Activated gamma-delta T cell treated with Interleukin-2 at 50 U/mL for 16 hours (primary cell): ENCODE data around the gene SORL1.
A peak's percentile ranks its signal among the peaks of the same experiment; 100 is the strongest.

Experiments used
- DNase-seq: peaks from one replicate; pipeline ENCODE4 v3.0.0-alpha.2; 2020

The SORL1 gene

GRCh38 chr11:121431820-121432526 is 20.1 kb upstream of the SORL1 start:
- DNase-seq = no peak

DNA sequence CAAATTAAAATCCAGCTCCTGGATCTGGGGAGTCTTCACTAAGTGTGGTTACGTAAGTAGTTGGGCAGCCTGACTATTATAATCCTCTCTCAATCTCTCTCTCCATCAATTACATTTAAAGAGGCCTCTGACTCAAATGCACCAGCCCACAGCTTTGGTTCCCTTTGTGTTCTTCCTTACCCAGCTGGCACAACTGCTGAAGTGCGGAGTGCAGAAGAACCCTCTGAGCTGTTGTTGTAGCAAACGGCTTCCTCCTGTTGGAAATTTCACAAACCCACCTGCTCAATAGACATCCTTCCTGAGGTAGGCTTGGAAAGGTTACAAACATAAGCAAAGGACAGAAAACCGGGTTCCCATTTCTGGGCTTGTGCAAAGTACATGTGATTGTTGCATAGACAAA is 17.0 kb upstream of the SORL1 start:
- no peak for DNase-seq

DNA sequence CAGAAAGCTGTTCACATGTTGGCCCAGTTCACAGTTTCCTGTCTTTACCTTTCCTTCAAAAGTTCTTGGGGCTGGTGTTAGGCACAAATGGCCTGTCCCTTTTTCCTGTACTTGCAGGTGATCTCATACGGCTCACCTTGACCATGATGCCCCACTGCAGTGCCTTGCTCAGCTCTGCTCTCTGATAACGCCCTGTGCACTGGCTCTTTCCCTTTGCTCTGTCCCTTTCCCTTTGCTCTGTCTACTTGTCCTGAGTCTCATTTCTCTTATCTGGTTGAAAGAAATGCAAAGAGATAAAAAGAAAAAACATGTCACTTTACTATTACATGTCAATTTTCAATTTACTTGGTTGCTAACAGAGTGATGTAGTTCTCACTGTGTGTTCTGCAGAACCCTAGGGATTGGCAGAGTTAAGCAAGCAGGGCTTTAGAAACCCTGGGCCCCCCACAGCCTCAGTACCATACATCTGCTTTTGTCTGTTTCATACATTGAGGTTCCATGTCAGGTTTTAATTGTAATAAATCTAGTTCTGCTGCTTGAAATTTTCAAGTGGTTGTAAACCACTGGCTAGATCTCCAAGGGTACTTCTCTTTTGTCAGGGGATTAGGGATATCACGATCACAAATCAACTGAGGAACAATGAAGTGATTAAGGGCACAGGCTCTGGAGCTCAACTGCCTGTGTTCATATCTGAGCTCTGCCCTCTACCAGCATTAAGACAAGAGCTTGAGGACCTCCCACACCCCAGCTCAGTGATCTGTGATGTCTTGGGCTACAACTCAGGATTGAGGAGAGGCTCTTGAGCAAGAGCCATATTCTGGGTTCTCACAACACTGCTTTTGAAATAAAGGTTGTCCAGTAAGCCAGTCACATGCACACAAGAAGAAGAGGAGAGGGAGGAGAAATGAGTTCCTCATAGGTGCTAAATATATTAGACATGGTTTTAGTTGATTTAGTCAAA is 16.3 kb upstream of the SORL1 start:
- no peak for DNase-seq

GRCh38 chr11:121437018-121437685 is 15.0 kb upstream of the SORL1 start:
- DNase-seq = no peak

GRCh38 chr11:121437686-121438078 is 14.4 kb upstream of the SORL1 start:
- no peak for DNase-seq

DNA sequence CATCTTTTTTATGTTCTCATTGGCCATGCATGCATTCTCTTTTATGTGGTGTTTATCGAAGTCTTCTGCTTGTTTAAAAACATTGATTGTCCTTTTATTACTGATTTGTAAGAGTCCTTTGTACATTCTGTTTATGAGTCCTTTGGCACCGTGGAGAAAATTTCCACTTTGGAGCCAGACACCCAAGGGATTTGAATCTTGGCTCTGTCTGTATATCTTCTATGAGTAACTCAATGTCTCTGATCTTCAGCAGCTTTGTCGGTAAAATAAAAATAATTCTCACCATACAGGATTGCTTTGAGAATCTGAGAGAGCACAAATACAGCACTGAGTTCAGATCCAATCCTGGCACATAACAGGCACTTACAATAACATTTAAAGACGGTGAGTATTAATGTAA is 12.8 kb upstream of the SORL1 start:
- DNase-seq = no peak

- DNase-seq = no peak
Observed at GRCh38 chr11:121439759-121440158, 12.4 kb upstream of the SORL1 start.

DNA sequence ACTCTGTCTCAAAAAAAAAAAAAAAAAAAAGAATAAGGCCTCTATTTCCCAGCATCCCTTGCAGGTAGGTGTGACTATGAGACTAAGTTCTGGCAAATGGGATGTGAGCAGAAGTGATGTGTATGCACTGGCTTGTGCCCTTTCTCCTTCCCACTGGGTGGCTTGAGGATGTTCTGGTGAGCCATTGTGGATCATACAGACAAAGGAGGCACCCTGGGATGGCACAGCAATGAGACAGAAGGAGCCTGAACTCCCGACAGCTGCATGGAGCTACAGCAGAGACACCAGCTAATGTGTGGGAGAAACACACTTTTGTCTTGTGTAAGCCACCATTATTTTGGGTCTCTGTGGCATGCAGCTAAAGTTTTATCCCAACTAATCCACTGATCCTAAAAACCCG is 10.6 kb upstream of the SORL1 start:
- DNase-seq = no peak

- no peak for DNase-seq
Observed at GRCh38 chr11:121443688-121444275, 8.3 kb upstream of the SORL1 start.

DNA sequence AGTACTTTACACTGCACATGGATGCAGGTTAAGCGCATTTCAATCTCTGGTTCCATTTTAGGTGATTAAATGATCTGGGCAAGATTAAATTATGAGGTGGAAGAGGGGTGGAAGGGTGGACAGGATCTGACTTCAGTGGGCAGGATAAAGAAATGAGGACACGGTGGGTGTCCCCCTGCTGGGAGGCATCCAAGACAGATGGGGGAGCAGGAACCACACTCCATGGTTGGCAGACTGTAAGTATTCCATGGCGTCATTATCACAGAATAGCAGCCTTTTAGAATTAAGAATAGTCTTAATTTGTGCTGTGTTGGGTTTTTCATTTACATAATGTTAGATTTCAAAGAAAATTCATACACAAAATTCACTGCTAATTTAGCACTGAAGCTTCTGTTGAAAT is 7.6 kb upstream of the SORL1 start:
- DNase-seq = no peak

- no peak for DNase-seq
Observed at GRCh38 chr11:121445071-121445768, 6.9 kb upstream of the SORL1 start.

DNA sequence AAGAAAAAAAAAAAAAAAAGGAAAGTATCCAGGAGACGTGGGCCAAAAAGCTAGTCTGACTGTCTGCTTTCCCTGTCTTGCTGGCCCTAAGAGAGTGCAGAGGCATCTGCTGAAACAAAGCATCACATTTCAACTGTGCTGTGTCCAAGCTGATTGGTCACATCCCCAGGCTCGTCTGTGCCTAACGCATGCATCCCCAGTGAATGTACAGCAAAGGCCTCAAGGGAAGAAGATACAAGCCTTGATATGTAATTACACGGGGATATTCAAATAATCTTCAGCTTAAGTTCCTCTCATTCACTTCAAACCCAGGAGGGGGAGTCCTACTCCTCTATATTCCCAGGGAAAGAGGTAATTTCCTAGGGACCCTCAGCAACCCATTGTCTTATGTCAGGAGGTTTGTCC is 5.4 kb upstream of the SORL1 start:
- DNase-seq = no peak

DNA sequence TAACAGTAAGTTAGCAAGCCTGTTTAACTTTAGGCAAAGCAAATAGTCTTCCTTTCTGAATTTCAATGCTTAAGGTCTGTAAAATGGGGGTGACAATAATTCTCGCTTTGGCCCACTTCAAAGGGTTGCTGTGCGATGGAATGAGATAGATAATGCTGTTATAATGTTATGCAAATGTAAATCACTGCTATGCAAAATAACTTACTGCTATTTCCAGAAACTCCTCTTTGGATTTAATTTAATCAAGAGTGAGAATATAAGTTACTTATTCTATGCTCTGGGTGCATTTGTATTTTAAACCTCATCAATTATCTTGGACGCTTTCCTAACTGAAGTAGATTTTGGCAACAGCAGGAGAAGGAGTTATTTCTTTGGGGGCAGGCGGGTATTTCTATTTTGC is 4.1 kb upstream of the SORL1 start:
- no peak for DNase-seq

GRCh38 chr11:121448431-121448941 is 3.6 kb upstream of the SORL1 start:
- DNase-seq = no peak

GRCh38 chr11:121449123-121449522 is 3.0 kb upstream of the SORL1 start:
- DNase-seq = no peak

DNA sequence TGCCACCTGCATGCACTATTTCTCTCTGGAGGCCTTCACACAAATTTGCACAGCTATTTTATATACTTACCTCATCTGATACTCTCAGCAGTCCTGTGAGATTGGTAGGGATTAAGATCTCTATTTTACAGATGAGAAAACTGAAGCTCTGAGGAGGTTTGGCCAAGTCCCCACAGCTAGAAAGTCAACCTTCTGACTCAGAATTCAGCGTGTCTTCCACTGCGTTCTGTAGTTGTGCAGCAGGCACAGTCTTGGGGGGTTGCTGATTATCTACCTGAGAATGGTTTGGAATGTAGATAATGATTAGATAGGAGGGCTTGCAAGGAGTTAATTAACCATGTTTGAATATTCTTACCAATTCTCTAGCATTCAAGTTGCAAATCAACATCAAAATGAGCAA is 2.5 kb upstream of the SORL1 start:
- DNase-seq = no peak

GRCh38 chr11:121450401-121450800 is 1.7 kb upstream of the SORL1 start:
- DNase-seq = no peak

DNA sequence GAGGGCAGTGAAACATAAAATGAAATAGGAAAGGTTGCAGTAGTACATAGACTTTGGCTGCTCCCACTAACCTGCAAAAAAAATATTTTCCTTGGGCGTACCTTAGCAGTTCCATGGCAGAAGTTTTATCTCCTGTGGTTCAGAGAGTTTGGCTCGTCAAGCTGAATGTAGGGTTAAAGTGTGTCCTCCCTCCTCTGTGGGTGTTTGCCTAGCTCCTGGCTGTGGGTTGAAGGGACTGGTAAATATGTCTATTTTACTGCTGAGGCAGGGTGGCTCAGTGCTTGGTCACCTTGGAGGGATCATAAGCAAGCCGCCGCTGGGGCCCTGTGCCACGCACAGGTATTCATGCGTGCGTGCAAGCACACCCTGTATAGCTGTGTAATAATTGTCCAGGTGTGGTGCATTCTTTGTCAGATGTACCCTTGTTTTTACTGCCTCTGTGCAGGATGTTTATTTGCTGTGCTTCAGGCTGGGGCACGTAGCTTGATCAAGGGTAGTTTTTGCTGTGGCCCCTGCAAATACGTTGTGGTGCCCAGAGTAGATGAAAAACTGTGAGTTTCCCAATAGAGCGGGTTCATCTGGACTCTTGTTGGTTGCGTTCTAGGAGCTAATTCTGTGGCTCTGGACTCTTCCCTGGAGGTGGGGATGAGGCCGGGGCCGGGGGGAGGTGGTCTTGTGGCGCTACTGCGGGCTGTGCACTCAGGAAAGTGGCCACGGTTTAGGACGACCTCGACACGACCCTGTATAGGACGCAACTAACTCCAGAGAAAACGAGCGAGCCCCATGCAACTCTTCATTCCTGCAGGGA is 732 bp upstream of the SORL1 start:
- DNase-seq = peak; percentile 56

DNA sequence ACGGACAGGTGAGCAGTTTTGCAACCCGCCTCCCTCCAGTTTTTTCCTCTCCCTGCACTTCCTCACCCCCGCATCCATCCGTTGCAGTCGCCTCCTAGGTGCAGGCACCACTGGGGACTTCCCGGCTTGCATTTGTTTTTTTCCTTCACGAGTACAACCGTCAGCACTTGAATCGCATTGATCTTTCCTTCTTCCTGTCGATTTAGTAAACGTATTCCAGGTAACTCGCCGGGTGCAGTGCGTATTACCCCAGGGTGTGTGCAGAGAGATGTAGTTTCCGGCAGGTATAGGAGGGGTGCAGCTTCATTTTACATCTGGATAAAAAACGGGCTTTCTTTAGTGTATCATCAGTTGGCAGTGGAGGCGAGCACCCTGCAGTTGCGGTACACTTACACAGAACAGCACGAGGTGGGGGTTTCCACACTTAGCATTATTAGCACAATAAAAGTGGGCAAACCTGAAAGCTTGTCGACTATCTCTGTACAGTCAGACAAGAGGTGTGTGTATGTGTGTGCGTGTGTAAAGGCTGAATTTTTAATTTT is 566 bp downstream of the SORL1 start, which contains the start of gene SORL1-AS1:
Gene SORL1-AS1 (minus strand): TSS at position 359 of the 542 bp plus-strand sequence.
- DNase-seq = peak; percentile 53

DNA sequence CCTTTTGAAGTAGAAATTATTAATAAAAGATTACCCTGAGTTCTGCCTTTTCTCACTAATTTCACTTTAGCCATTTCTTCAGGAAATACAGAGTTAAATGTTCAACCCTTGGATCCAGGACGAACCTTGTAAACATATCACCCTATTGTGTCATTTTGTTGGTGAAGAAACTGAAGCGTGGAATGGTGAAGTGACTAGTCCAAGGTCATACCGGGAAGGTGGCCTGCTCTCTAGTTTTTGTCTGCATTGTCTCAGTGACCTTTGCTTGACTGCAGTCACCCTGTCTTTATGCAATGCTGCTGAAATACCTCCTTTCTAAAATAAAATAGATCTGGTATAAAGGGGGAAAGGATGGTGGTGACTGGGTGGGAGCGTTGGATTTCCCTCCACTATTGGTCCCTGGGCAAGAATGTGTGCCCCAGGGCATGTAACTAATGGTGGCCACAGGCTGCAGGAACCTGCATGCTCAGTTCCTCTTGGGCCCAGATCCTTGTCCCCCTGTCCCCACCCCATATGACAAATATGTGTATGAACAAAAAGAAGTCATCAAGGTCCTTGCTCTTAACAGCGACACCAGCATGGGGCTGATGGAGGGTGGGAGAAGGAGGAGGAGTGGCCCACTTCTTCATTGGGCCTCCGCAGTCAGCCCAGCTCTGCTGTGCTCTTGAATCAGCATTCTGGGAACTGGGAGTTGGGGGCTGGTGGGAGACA is 1.6 kb downstream of the SORL1 start:
- DNase-seq = no peak
